ENCODE results near the gene PANK1.

DNA sequence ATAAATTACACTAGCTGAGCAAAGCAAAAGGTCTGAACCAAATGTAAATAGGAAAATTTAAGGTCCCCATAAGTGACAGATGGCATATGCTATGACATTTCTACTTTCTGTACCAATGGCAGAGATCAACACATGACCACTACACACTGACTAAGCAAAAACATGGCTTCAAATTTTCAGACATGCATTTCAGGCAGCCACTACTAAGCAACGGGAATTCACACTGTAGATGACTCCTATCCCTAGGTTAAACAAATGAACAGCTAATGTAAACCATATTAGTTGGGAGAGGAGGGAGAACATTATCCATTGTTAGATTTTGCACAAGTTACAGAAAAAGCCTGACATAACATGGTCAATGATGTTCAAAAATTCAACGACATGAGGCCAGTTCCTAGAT, 45.0 kb upstream of the PANK1 start:
- TF ChIP-seq, protein P1, sequence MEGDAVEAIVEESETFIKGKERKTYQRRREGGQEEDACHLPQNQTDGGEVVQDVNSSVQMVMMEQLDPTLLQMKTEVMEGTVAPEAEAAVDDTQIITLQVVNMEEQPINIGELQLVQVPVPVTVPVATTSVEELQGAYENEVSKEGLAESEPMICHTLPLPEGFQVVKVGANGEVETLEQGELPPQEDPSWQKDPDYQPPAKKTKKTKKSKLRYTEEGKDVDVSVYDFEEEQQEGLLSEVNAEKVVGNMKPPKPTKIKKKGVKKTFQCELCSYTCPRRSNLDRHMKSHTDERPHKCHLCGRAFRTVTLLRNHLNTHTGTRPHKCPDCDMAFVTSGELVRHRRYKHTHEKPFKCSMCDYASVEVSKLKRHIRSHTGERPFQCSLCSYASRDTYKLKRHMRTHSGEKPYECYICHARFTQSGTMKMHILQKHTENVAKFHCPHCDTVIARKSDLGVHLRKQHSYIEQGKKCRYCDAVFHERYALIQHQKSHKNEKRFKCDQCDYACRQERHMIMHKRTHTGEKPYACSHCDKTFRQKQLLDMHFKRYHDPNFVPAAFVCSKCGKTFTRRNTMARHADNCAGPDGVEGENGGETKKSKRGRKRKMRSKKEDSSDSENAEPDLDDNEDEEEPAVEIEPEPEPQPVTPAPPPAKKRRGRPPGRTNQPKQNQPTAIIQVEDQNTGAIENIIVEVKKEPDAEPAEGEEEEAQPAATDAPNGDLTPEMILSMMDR (IDR thresholded peaks at IDR 0.05): no peak
- TF ChIP-seq POLR2A (IDR thresholded peaks at IDR 0.05): no peak

Data from transverse colon (tissue), 3 donors.